NCI-H69 (cell line): ENCODE data around the gene PTPN11.
"Not testable (repeated sequence)": the region's sequence is repeated elsewhere in the genome, so short reads cannot be mapped to it uniquely, and the experiment has no call there.

Source experiments
- DNase-seq: peaks from one replicate; lab custom pipeline; 2025; lab: John Stamatoyannopoulos, UW

Gene PTPN11

GRCh38 chr12:112448165-112448564 is 29.4 kb downstream of the PTPN11 start:
- not testable (repeated sequence) for DNase-seq

- DNase-seq, result no peak
These were observed 32.0 kb downstream of the PTPN11 start for GRCh38 chr12:112450725-112451124.

GRCh38 chr12:112456029-112456428 is 37.3 kb downstream of the PTPN11 start:
- no peak for DNase-seq

GRCh38 chr12:112457142-112457541 is 38.4 kb downstream of the PTPN11 start:
- not testable (repeated sequence) for DNase-seq

GRCh38 chr12:112458330-112458729 is 39.6 kb downstream of the PTPN11 start:
- DNase-seq, result no peak

- DNase-seq, result no peak
These were observed 40.0 kb downstream of the PTPN11 start for GRCh38 chr12:112458751-112459150.

GRCh38 chr12:112463478-112463877 is 44.7 kb downstream of the PTPN11 start:
- DNase-seq, result no peak

GRCh38 chr12:112464605-112465004 is 45.9 kb downstream of the PTPN11 start:
- no peak for DNase-seq

GRCh38 chr12:112466011-112466422 is 47.3 kb downstream of the PTPN11 start:
- DNase-seq, result no peak

GRCh38 chr12:112466835-112467234 is 48.1 kb downstream of the PTPN11 start:
- DNase-seq, result no peak

GRCh38 chr12:112468046-112468445 is 49.3 kb downstream of the PTPN11 start:
- peak; percentile 62 for DNase-seq

- peak; percentile 21 for DNase-seq
These were observed 54.3 kb downstream of the PTPN11 start for GRCh38 chr12:112473056-112473455.

GRCh38 chr12:112479413-112479812 is 60.7 kb downstream of the PTPN11 start:
- no peak for DNase-seq

- no peak for DNase-seq
These were observed 62.2 kb downstream of the PTPN11 start for GRCh38 chr12:112480931-112481330.

GRCh38 chr12:112482733-112483132 is 64.0 kb downstream of the PTPN11 start:
- DNase-seq, result peak; percentile 55

- no peak for DNase-seq
These were observed 67.6 kb downstream of the PTPN11 start for GRCh38 chr12:112486361-112486760.

- no peak for DNase-seq
These were observed 69.6 kb downstream of the PTPN11 start for GRCh38 chr12:112488257-112488876.

GRCh38 chr12:112489456-112489855 is 70.7 kb downstream of the PTPN11 start:
- DNase-seq, result no peak

- no peak for DNase-seq
These were observed 77.7 kb downstream of the PTPN11 start for GRCh38 chr12:112496496-112496895.

- no peak for DNase-seq
These were observed 79.8 kb downstream of the PTPN11 start for GRCh38 chr12:112498580-112498979.

GRCh38 chr12:112503512-112503911 is 84.8 kb downstream of the PTPN11 start:
- no peak for DNase-seq

GRCh38 chr12:112506513-112507166 is 87.9 kb downstream of the PTPN11 start:
- DNase-seq, result no peak

- DNase-seq, result no peak
These were observed 94.7 kb downstream of the PTPN11 start for GRCh38 chr12:112513471-112513870.

GRCh38 chr12:112514456-112514855 is 95.7 kb downstream of the PTPN11 start:
- DNase-seq, result no peak
